Measurements from ENCODE around the gene SCLY. TPM values are rescaled to one million over a fixed set of nuclear protein-coding genes. Genes with fewer than 3 reads are reported as not detected.
"Not testable (repeated sequence)": the region's sequence is repeated elsewhere in the genome, so short reads cannot be mapped to it uniquely, and the experiment has no call there.

SCLY gene
- total RNA-seq, 1 donor from 2014 or later, result 13.5 TPM

- TF ChIP-seq CTCF (IDR thresholded peaks at IDR 0.05), result no peak
- no peak for TF ChIP-seq POLR2A (IDR thresholded peaks at IDR 0.05)
- no peak for TF ChIP-seq POLR2AphosphoS5 (IDR thresholded peaks at IDR 0.05; ENCODE audit: insufficient read depth in 1 of 2, low read depth in 1 of 2)
- Histone ChIP-seq H3K36me3 (no peaks in the 10 kb centered on the region), H3K9me3 (no peaks in the 10 kb centered on the region), H3K4me1 (no peaks in the 10 kb centered on the region), H3K4me3 (no peak overlapping the region), H3K27me3 (no peaks in the 10 kb centered on the region), H3K27ac (no peak overlapping the region)
- intact Hi-C loops (cut with DNase I), result no loop called here
- no peak for DNase-seq (ENCODE audit: extremely low spot score in 2 of 2)
Measured at GRCh38 chr2:238113611-238114010, 52.8 kb downstream of the SCLY start.

- TF ChIP-seq POLR2AphosphoS5 (IDR thresholded peaks at IDR 0.05; ENCODE audit: insufficient read depth in 1 of 2, low read depth in 1 of 2), result no peak
- no peak for DNase-seq (ENCODE audit: extremely low spot score in 2 of 2)
- H3K27ac ChIP-seq, result no peak overlapping the region
- intact Hi-C loops (cut with DNase I), result no loop called here
- H3K4me3 ChIP-seq, result no peak overlapping the region
- H3K4me1 ChIP-seq, result no peaks in the 10 kb centered on the region
- H3K9me3 ChIP-seq, result no peaks in the 10 kb centered on the region
- H3K36me3 ChIP-seq, result no peaks in the 10 kb centered on the region
- no peaks in the 10 kb centered on the region for H3K27me3 ChIP-seq
Measured at GRCh38 chr2:238114331-238114841, 53.6 kb downstream of the SCLY start.

GRCh38 chr2:238114851-238115660 lies 54.3 kb downstream of the SCLY start:
- no peak overlapping the region for H3K4me3 ChIP-seq
- TF ChIP-seq CTCF (IDR thresholded peaks at IDR 0.05), result no peak
- no peak for TF ChIP-seq POLR2AphosphoS5 (IDR thresholded peaks at IDR 0.05; ENCODE audit: insufficient read depth in 1 of 2, low read depth in 1 of 2)
- no peak for TF ChIP-seq POLR2A (IDR thresholded peaks at IDR 0.05)
- H3K27ac ChIP-seq, result no peak overlapping the region
- no peaks in the 10 kb centered on the region for H3K27me3 ChIP-seq
- H3K9me3 ChIP-seq, result no peaks in the 10 kb centered on the region
- intact Hi-C loops (cut with DNase I), result no loop called here
- DNase-seq (ENCODE audit: extremely low spot score in 2 of 2), result no peak
- H3K4me1 ChIP-seq, result no peaks in the 10 kb centered on the region
- no peaks in the 10 kb centered on the region for H3K36me3 ChIP-seq

GRCh38 chr2:238115709-238116108 lies 54.9 kb downstream of the SCLY start:
- H3K27me3 ChIP-seq; H3K4me3 ChIP-seq; intact Hi-C loops (cut with DNase I); H3K9me3 ChIP-seq; H3K4me1 ChIP-seq; DNase-seq (ENCODE audit: extremely low spot score in 2 of 2); H3K36me3 ChIP-seq; H3K27ac ChIP-seq: not testable (repeated sequence)

- TF ChIP-seq POLR2A (IDR thresholded peaks at IDR 0.05) (no peak), CTCF (IDR thresholded peaks at IDR 0.05) (no peak), POLR2AphosphoS5 (IDR thresholded peaks at IDR 0.05; ENCODE audit: insufficient read depth in 1 of 2, low read depth in 1 of 2) (no peak)
- intact Hi-C loops (cut with DNase I), result no loop called here
- Histone ChIP-seq H3K4me3 (no peak overlapping the region), H3K9me3 (no peaks in the 10 kb centered on the region), H3K4me1 (no peaks in the 10 kb centered on the region), H3K27ac (no peak overlapping the region), H3K36me3 (no peaks in the 10 kb centered on the region), H3K27me3 (no peaks in the 10 kb centered on the region)
- DNase-seq (ENCODE audit: extremely low spot score in 2 of 2), result no peak
Measured at GRCh38 chr2:238116298-238117198, 55.7 kb downstream of the SCLY start.

Data from vagina (tissue), 2 donors.